ENCODE data around the gene ACER2.

The ACER2 gene

DNA sequence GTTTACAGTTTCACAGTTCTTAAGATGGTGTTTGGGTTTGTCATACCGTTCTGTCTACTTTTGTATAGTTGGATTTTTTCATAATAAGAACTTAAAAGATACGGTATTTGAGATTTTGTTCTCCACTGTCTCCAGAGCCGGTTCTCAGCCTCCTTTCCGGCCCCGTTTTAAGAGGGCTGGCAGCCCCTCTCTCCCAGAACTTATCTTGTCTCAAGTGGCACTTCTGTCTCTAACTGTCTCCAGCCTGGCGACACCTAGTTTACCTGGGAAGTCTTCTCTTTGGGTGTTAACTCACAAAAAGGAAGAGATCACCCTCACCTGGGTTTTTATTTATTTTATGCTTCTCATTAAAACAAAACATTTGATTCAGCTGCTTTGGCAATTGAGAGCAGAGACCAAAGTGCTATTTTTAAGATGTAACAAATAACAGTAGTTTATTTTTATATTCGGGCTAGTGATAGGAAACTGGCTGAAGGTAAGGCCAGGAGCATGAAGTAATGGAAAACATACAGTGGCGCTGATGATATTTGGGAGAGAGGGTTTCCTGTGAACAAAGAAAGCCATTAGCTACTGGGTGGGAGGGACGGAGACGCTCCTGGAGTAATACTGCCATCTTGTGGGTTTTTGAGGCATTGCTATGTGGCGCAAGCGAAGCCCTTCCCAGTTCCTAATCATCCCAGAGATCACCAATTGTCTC is 48.3 kb downstream of the ACER2 start:
- peak; percentile 90 for DNase-seq

DNA sequence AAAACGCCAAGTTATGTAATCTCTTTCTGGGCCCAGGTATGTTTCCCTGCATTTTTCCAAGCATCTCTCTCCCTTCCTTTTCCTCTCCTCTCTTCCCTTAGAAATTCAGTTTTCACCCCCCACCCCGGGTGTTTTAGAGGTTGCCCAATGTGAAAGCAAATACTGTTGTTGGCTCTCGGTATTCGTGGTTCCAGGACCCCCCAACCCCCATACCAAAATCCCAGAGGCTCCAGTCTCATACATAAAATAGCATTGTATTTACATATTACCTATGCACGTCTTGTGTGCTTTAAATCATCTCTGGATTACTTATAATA is 48.8 kb downstream of the ACER2 start:
- no peak for DNase-seq

DNA sequence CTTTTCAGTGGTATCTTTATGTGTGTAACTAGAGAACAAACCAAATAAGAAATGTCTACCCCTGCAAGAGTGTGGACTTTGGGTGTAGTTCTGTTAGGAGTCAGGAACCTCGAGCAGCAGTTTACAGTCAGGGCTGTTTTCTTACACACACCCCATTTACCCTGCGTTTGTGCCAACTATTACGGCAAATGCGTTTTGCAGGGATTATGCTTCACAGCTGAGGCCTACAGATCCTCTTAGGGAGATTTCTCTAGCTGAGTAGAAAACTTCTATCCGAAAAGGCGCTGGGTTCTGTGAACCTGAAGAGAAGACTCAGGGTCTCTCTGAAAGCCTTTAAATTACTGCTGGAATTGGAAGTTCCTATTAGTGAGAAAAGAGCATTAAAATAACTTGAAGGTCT is 51.4 kb downstream of the ACER2 start:
- DNase-seq = no peak

DNA sequence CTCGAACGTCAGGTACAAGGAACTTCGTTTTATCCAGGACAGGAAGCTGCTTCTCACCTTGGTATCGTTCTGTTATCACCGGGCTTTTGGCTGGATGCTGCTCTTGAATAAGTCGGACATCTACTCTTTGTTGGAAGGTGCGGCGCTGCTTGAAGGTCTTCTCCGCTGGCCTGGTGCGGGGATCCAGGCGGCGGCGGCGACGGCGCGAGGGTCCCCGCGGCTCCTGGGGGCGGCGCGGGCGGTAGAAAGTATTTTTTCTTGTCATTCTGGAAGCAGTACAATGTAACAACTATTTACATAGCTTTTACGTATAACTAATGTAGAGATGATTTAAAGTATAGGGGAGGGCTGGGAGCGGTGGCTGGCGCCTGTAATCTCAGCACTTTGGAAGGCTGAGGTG is 52.3 kb downstream of the ACER2 start:
- no peak for DNase-seq

DNA sequence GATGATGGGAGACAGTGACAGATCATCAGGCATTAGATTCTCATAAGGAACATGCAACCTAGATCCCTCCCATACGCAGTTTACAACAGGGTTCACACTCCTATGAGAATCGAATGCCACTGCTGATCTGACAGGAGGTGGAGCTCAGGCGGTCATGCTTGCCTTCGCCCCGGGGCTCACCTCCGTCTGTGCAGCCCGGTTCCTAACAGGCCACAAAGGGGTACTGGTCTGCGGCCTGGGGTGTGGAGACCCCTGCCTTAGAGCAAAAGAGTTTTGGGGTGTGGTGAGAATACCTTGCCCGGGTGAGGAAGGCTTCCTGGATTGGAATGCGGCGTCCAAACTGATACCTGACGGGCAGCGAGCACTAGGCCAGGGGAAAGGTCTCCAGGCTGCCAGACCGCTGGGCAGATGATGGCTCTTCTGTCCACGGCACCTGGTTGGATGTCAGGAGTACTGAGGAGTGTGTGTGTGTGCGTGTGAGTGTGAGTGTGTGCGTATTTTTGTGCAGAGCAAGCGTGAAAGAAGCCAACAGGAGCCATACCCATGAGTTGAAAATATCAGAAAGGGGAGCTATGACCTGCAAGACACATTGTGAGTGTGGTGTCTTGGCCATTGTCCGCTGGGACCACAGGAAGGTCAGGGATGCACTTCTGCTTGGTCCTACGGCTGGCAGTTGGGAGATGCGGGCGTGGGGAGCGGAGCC is 55.4 kb downstream of the ACER2 start:
- no peak for DNase-seq

DNA sequence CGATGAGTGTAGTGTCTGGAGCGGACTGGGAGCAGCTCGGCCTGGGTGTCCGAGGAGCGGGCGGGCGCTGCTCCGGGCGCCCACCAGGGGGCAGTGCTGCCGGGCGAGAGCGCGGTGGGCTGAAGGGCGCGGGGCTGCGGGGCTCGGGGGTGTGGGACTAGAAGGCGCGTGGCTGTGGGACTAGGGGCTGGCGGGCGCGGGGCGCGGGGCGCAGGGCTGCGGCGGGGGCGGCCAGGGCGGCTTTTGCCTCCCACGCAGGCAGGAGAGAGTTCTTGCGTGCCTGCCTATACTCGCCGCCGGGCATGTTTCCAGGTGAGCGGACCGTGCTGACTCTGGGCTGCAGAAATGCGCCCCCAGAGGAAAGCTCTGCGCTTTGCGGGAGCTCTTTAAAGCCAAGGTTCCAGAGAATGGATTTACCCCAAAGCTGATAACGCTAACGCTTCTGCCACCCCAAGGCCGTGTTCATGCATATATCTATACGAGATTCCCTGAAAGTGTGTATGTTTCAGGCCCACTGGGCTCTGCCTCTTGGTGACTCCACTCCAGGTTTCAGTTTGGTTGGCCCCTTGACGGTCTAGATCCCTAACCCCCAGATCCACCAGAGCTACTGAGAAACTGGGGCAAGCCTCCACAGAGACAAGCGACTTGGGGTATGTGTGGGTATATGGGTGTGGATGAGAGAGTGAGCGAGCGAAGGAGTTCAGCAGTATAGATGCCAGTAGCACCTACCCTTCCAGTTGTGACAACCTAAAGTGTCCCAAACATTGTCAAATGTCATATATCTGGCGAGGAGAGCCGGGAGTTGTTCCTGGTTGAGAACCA is 56.2 kb downstream of the ACER2 start:
- DNase-seq = peak; percentile 16

DNA sequence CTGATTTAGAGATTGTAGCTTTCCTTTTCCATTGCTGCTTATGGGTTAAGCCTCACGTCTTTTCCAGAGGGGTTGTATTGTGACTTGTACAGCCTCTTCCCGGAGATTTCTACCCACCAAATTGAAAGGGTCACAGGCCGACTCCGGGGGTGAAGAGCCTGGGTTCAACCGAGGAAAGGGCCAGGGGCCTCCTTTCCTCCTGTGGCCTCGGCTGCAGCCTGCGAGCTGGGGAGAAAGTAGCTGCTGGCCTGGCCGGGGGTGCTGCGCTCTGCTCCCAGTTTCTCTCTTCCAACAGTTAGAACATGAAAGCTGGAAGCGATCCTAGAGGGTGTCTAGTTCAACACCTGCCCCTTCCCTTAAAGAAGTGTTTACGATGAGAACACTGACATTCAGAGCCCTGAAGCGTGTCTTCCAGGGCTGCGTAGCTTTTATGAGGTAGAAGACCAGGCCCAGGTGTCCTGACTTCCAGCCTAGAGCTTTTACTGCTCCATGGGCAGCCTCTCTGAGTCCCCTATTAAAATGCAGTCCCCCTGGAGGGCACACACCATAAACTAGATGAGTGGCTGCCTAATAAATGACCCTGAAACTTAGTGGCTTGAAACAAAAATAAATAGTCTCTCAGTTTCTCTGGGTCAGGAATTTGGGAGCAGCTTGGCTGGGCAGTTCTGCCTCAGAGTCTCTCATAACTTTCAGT is 56.9 kb downstream of the ACER2 start:
- peak; percentile 60 for DNase-seq

DNA sequence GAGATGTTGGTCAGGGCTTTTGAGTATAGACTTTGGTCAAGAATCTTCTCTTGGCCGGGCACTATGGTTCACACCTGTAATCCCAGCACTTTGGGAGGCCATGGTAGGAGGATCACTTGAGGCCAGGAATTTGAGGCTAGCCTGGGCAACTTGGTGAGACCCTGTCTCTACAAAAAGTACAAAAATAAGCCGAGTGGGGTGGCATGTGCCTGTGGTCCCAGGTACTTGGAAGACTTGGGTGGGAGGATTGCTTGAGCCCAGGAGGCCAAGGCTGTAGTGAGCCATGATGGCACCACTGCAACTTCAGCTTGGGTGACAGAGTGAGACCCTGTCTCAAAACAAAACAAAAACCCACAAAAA is 57.5 kb downstream of the ACER2 start:
- no peak for DNase-seq

DNA sequence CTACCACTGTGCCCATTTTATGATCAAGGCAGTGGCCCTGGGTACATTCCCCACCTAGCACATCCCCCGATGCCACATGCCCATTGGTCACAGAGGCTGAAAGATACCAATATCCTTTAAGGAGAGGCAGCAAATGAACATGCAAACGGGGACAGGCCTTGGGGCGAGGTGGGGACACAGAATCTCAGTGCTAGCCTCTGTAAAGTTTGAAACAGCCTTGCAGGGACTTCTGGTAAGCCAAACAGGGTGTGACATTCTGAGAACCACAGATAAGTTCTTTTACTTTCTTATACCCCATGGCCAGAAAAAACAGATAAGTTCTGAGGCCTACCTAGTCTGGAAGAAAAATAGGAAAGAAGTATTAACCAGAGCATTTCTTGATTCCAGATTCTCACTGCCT is 60.5 kb downstream of the ACER2 start:
- DNase-seq = no peak

DNA sequence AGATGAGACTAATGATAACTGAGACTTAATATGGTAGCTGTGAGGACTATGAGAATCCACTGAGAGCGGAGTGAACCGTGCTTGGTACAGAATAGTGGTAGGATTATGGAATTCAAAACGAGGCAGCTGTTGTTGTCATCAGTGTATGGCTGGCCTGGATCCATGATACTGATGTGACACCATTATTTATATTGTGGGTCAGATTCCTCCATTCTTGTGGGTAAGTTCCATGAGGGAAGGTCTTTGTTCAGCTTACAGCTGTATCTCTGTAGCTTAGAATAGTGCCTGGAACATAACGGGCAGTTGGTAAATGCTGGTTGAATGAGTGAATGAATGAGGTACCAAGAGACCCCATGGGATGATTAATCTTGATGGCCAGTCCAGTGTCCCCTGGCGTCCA is 61.8 kb downstream of the ACER2 start:
- no peak for DNase-seq

DNA sequence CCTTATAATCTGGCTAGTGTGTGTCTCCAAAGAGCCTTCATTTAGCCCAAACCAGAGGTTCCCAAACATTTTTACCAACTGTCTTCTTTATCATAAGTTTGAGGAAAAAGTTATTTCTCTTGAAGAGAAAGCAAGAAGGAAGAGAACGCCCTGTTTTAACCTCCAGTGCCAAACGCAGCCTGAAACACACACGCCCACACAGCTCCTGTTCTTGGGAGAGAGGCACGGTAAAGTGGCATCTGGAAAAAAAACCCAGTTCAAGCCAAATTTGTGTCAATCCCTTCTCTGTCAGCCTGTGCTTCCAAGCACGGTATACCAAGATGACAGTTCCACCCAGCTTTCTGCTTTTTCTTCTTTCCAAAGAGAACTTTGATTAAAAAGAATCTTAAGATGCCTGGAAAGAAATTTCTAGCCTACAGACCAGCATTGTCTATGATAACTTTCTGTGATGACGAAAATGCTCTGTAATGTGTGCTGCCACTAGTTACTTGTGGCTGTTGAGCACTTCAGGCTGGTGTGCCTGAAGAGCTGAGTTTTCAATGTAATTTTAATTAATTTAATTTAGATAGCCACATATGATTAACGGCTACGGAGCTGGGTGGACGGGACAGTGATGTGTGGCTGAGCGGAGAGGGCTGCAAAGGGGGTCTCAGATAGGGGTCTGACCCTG is 62.3 kb downstream of the ACER2 start:
- no peak for DNase-seq

DNA sequence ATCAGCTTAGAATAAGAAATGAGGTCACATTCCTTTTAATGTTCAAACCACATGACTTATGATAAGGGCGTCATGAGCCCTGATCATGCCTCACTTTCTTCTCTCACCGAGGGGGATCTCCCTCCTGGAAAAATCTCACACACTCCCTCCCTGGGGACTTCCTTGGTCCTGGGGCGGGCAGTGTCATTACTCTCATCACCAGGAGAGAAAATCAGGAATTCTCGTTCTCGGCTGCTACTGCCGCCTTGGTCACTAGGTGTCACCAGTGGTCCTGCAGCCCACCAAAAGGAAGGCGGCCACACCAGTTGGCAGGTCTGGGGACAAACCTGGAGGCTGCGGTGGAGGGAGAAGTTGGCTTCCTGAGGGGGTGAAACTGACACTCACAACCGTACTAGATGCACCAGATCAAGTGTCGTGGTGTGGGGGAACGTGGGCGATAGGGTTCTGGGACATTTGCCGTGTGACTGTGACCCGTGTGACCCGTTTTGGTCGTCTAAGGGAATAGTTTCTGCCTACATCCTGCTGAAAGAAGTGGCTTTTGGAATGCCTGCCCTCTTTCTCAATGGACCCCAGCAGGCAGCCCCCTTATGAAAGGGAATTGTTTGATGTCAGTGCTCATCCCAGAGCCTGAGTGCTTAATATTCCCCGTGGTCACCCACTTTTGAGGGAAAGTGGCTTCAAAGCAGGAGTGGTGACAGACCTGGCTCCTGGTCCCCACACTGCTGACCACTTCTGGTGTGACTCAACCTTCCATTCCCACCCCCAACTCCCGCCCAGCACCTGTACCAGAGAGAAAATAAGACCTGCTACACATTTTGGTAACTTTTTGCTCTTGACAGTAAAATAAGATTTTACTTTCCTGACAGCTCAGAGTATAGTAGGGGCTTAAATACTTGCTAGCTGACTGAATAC is 63.2 kb downstream of the ACER2 start:
- peak; percentile 44 for DNase-seq

DNA sequence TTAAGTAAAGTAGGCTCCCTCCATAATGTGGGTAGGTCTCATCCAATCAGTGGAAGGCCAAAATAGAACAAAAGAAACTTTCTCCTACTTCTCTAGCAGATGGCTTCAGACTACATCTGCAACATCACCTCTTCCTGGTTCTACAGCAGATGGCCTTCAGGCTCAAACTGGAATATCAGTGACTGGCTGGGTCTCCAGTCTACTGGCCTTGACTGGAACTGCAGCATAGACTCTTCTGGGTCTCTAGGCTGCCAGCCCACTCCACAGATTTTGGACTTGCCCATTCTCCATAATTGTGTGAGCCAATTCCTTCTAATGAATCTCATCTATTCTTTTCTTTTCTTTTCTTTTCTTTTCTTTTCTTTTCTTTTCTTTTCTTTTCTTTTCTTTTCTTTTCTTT is 64.8 kb downstream of the ACER2 start:
- no peak for DNase-seq

DNA sequence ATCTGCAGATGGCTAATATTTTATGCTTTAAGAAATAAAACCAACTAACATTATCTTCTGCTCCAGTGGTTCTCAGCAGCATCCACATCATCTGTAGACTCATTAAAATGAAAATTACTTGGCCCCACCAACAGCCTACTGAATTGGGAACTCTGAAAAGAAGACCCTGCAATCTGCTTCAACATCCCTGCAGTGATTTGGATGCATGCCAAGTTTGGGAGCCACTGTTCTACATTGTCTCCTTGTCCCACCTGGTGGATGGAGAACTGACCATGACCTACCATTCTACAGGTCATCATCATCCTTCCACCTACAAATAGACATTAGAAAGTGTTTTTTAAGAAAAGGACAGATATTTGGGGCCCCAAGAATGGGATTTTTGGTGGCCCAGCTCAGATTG is 71.1 kb downstream of the ACER2 start:
- no peak for DNase-seq

DNA sequence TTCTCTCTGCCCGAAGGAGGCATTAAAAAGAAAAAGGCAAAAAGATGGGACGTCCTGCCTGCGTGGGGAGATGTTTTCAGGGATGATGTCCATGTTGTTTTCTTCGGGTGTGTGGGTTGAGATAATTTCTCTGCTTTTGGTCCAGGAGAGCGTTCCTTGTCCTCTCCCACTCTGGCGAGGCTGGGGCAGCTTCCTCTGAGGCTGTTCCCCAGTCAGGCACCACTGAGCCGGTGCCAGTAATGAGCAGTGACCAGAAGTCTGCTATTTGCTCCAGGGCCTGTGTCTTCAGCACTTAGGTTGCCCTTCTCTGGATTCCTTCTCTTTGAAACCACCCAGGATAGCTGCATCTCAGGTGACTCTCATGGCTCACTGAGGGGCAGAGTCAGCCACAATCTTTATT is 71.5 kb downstream of the ACER2 start:
- no peak for DNase-seq

DNA sequence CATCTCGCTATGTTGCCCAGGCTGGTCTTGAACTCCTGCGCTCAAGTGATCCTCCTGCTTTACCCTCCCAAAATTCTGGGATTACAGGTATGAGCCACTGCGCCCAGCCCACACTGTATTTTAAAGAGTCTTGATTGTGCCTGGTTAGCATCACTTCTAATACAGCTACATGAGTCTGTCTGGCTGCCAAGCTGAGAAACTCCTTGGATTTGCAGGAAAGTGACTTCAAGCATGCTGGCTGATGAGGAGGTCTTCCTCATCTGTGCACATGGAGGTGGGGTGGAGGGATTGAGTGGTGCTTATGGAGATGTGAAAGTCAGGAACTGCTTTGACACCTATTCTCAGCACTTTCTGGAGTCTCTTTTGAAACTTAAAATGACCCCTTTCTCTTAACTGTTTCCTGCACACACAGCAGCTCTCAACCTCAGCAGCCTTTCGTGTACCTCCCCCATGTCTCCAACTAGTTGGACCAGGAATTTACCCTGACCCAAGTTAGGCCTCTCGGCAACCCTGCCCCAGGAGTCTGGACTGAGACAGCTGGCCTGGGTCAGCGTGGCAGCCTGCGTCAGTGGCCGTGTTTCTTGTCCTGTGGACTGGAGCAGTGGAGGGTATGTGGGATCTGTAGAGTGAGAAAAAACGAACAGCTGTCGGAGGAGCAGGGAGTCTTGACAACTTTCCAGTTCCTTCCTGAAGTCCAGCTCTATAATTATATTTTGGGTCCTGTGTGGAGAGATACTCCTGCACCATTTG is 72.5 kb downstream of the ACER2 start:
- DNase-seq = no peak

DNA sequence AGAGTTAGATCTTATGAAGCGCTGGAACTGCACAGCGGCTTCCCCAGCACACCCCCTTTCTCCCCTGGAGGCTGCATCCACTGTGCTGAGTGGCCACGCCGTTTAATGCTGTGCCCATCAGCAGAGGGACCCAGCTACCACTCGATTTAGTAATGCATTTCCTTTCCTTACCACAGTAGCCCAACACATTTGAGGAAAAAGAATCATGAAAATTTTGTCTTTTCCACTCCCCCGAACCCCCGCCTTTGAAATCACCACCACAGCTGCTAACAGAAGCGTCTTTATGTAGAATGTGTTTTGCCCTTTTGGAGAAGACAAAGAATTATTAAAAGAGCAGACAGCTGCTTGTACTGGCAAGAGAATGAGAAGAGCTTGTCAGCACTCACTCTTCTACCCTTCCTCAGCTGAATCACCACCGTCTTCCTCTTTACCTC is 73.2 kb downstream of the ACER2 start:
- no peak for DNase-seq

DNA sequence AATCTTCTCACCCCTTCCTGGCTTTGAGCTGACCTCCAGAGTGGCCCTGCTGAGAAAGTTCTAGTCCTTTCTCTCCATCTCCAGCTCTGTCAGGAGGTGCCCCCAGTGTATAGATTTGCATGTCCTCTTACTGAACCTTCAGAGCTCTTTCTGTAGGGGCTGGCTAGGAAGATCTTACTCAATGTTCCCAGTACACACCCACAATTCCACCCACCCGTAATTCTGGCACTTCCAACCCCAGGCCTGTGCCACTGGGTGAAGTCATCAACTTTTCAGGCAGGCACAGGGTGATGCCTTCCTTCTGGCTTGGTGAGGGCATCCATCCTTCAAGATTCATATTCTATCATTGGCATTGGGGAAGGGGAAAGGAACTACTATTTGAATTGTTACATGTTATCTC is 75.9 kb downstream of the ACER2 start:
- no peak for DNase-seq

DNA sequence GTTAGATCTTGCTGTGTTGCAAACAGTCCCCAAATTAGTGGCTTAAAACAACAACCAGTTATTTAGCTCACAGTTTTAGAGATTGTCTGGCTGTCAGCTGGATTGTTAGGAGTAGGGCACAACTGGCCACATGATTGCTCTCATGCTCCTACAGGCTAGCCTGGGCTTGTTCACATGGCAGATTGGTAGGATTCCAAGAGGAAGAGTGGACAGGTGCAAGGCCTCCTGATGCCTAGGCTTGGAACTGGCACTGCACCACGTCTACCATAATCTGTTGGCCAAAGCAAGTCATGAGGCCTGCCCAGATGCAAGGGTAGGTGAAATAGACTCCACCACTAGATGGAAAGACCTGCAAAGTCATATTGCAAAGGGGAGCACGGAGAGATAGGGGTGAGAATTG is 76.4 kb downstream of the ACER2 start:
- peak; percentile 86 for DNase-seq

DNA sequence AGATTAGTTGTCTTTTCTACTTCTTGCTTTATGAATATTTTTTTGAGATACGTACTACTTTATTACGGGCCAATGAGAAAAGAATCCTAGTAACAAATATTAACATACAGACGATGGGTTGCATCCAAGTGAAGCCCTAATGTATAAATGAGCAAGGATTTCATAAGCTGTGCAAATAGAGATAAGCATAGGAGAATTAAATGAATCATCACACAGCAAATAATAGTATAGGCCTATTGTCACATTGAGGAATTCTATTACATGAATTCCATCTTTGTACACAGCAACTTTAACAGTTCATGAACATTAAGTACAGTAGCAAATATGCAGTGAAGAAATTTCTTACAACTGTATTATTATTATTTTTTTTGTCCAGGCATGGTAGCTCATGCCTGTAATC is 78.0 kb downstream of the ACER2 start:
- no peak for DNase-seq

DNA sequence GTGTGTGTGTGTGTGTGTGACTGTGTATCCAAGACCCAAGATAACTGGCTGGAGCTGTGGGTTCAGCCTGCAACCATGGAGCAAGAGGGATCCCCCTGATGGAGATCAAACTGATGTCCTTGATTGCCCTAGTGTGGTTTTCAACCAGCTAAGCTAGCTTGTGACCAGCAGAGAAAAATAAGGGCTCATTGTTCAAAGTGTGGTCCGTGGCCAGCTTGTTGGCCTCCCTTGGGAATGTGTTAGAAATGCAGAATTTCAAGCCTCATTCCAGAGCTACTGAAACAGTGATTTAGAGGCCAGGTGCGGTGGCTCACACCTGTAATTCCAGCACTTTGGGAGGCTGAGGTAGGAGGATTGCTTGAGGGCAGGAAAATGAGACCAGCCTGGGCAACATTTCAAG is 79.9 kb downstream of the ACER2 start:
- DNase-seq = no peak
